Measurements from ENCODE around the gene PPP1R36.
"Not testable (repeated sequence)": the region's sequence is repeated elsewhere in the genome, so short reads cannot be mapped to it uniquely, and the experiment has no call there.

The PPP1R36 gene

GRCh38 chr14:64612971-64613666 lies 63.4 kb downstream of the PPP1R36 start:
- TF ChIP-seq EZH2phosphoT487 (conservative IDR thresholded peaks at IDR 0.05; ENCODE audit: low read length), result no peak
- TF ChIP-seq CTCF (IDR thresholded peaks at IDR 0.05; ENCODE audit: insufficient read depth, low read length, poor library complexity, severe bottlenecking), result no peak
- H3K27me3 ChIP-seq (ENCODE audit: low read length), result no peaks in the 10 kb centered on the region
- H4K20me1 ChIP-seq (ENCODE audit: low read depth, low read length), result no peaks in the 10 kb centered on the region
- H3K79me2 ChIP-seq (ENCODE audit: insufficient read depth, low read length), result no peaks in the 10 kb centered on the region
- no peak overlapping the region for H2AFZ ChIP-seq (ENCODE audit: low read depth, low read length, severe bottlenecking)
- H3K4me3 ChIP-seq (ENCODE audit: insufficient read depth, low read length, poor library complexity, severe bottlenecking), result no peak overlapping the region
- no peaks in the 10 kb centered on the region for H3K9me2 ChIP-seq (replicated peaks; ENCODE audit: insufficient read depth, low read length)
- no peak overlapping the region for H3K9ac ChIP-seq (ENCODE audit: low read length)
- H3F3A ChIP-seq (ENCODE audit: insufficient read depth), result no peaks in the 10 kb centered on the region
- no peaks in the 10 kb centered on the region for H3K36me3 ChIP-seq (ENCODE audit: low read length)
- no peaks in the 10 kb centered on the region for H3K9me3 ChIP-seq (ENCODE audit: insufficient read depth, low read length)
- no peak overlapping the region for H3K4me2 ChIP-seq (ENCODE audit: low read depth, low read length, poor library complexity, severe bottlenecking)
- no peak overlapping the region for H3K27ac ChIP-seq (ENCODE audit: low read depth, low read length)

- Histone ChIP-seq H3K4me2 (ENCODE audit: low read depth, low read length, poor library complexity, severe bottlenecking) (no peak overlapping the region), H3F3A (ENCODE audit: insufficient read depth) (no peaks in the 10 kb centered on the region), H3K9me3 (ENCODE audit: insufficient read depth, low read length) (no peaks in the 10 kb centered on the region), H2AFZ (ENCODE audit: low read depth, low read length, severe bottlenecking) (no peak overlapping the region), H3K27me3 (ENCODE audit: low read length) (no peaks in the 10 kb centered on the region), H3K79me2 (ENCODE audit: insufficient read depth, low read length) (no peaks in the 10 kb centered on the region), H3K36me3 (ENCODE audit: low read length) (no peaks in the 10 kb centered on the region), H3K4me3 (ENCODE audit: insufficient read depth, low read length, poor library complexity, severe bottlenecking) (no peak overlapping the region), H3K9ac (ENCODE audit: low read length) (no peak overlapping the region), H4K20me1 (ENCODE audit: low read depth, low read length) (no peaks in the 10 kb centered on the region), H3K27ac (ENCODE audit: low read depth, low read length) (no peak overlapping the region), H3K9me2 (replicated peaks; ENCODE audit: insufficient read depth, low read length) (no peaks in the 10 kb centered on the region)
- TF ChIP-seq EZH2phosphoT487 (conservative IDR thresholded peaks at IDR 0.05; ENCODE audit: low read length) (no peak), CTCF (IDR thresholded peaks at IDR 0.05; ENCODE audit: insufficient read depth, low read length, poor library complexity, severe bottlenecking) (no peak)
Measured at GRCh38 chr14:64614166-64614565, 64.4 kb downstream of the PPP1R36 start.

- no peaks in the 10 kb centered on the region for H3K79me2 ChIP-seq (ENCODE audit: insufficient read depth, low read length)
- H3F3A ChIP-seq (ENCODE audit: insufficient read depth), result no peaks in the 10 kb centered on the region
- H3K27ac ChIP-seq (ENCODE audit: low read depth, low read length), result no peak overlapping the region
- H3K9ac ChIP-seq (ENCODE audit: low read length), result no peak overlapping the region
- TF ChIP-seq CTCF (IDR thresholded peaks at IDR 0.05; ENCODE audit: insufficient read depth, low read length, poor library complexity, severe bottlenecking), result no peak
- no peak for TF ChIP-seq EZH2phosphoT487 (conservative IDR thresholded peaks at IDR 0.05; ENCODE audit: low read length)
- no peak overlapping the region for H3K4me3 ChIP-seq (ENCODE audit: insufficient read depth, low read length, poor library complexity, severe bottlenecking)
- H3K9me3 ChIP-seq (ENCODE audit: insufficient read depth, low read length), result no peaks in the 10 kb centered on the region
- H3K36me3 ChIP-seq (ENCODE audit: low read length), result no peaks in the 10 kb centered on the region
- H2AFZ ChIP-seq (ENCODE audit: low read depth, low read length, severe bottlenecking), result no peak overlapping the region
- no peak overlapping the region for H3K4me2 ChIP-seq (ENCODE audit: low read depth, low read length, poor library complexity, severe bottlenecking)
- no peaks in the 10 kb centered on the region for H4K20me1 ChIP-seq (ENCODE audit: low read depth, low read length)
- H3K27me3 ChIP-seq (ENCODE audit: low read length), result no peaks in the 10 kb centered on the region
- no peaks in the 10 kb centered on the region for H3K9me2 ChIP-seq (replicated peaks; ENCODE audit: insufficient read depth, low read length)
Measured at GRCh38 chr14:64614805-64615391, 65.1 kb downstream of the PPP1R36 start.

- H3K4me2 ChIP-seq (ENCODE audit: low read depth, low read length, poor library complexity, severe bottlenecking); H2AFZ ChIP-seq (ENCODE audit: low read depth, low read length, severe bottlenecking); H3K36me3 ChIP-seq (ENCODE audit: low read length); H3K9ac ChIP-seq (ENCODE audit: low read length); H3K9me3 ChIP-seq (ENCODE audit: insufficient read depth, low read length); H3K79me2 ChIP-seq (ENCODE audit: insufficient read depth, low read length); H3K4me3 ChIP-seq (ENCODE audit: insufficient read depth, low read length, poor library complexity, severe bottlenecking); H3K27ac ChIP-seq (ENCODE audit: low read depth, low read length); H3K27me3 ChIP-seq (ENCODE audit: low read length); H3K9me2 ChIP-seq (replicated peaks; ENCODE audit: insufficient read depth, low read length); H4K20me1 ChIP-seq (ENCODE audit: low read depth, low read length); H3F3A ChIP-seq (ENCODE audit: insufficient read depth): not testable (repeated sequence)
Measured at GRCh38 chr14:64617872-64618408, 68.2 kb downstream of the PPP1R36 start.
